GM21526 (cell line): Measurements from ENCODE around the gene PRDX3.
"Not testable (repeated sequence)": the region's sequence is repeated elsewhere in the genome, so short reads cannot be mapped to it uniquely, and the experiment has no call there.

ENCODE experiments used
- ATAC-seq: cut with Tn5 transposase; IDR thresholded peaks from one replicate; pipeline ENCODE4 v1.9.1; 2021; ENCODE audit warnings: moderate library complexity; ENCODE audit not compliant: unreplicated experiment, low FRiP score

Gene PRDX3

DNA sequence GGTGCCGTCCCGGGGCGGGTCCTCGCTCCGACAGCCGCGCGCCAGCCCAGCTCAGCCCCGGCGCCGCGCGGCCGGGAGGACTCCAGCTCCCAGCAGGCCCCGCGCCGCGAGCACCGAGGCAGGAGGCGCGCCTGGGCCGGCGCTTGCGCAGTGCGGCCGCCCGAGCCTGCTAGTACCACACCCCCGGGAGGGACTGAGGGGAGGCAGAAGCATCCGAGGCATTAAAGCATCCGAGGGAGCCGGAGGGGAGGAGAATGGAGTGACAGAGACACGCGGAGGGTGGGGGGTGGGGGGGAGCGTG, 28.7 kb upstream of the PRDX3 start, which contains the start of gene GRK5:
Gene GRK5, plus strand, starts transcription at position 206 of the 301 bp plus-strand sequence. CDS start 347 bp downstream, outside the sequence.
- peak; percentile 68 for ATAC-seq

- ATAC-seq = peak; percentile 48
Measured at GRCh38 chr10:119206603-119207365, 28.2 kb upstream of the PRDX3 start.

- peak; percentile 16 for ATAC-seq
Measured at GRCh38 chr10:119205894-119206602, 27.4 kb upstream of the PRDX3 start.

- no peak for ATAC-seq
Measured at GRCh38 chr10:119203006-119203405, 24.4 kb upstream of the PRDX3 start.

DNA sequence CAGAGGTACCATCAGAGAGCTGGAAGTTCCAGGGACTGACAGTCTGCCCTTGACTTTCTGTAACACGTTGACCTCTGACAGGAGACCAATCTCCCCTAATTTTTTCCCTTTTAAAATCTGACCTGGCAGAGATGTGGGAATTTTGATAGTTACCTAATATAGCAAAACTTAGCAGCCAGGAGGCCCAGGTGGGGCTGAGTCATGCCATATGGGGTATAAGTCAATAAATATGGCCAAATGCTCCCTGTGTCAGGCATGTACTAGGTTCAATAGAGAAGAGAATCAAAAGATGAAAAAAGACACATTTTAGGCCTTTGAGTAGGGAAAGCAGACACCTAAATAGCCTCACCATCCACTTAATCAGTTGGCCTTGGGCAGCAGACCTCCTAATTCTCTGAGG, 22.6 kb upstream of the PRDX3 start:
- ATAC-seq = no peak

GRCh38 chr10:119199231-119199992, 20.8 kb upstream of the PRDX3 start:
- ATAC-seq = peak; percentile 58

- no peak for ATAC-seq
Measured at GRCh38 chr10:119198438-119198837, 19.8 kb upstream of the PRDX3 start.

DNA sequence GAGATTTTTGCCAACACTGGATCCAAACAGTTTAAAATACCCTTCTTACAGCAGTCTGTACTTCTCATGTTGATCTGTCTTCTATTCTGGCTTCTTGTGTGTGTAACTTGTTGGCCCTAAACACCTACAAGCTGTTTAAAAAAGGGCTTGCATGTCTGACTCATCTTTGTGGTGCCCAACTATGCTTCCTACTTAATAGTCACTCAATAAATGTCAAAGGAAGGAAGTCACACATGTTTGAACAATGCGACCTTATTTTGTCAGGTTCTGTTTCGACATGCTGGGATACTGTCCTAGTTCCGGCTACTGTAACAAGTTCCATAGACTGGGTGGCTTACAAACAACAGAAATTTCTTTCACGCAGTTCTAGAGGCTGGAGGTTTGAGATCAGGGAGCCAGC, 19.3 kb upstream of the PRDX3 start:
- ATAC-seq = no peak

- ATAC-seq = no peak
Measured at GRCh38 chr10:119191881-119192280, 13.3 kb upstream of the PRDX3 start.

DNA sequence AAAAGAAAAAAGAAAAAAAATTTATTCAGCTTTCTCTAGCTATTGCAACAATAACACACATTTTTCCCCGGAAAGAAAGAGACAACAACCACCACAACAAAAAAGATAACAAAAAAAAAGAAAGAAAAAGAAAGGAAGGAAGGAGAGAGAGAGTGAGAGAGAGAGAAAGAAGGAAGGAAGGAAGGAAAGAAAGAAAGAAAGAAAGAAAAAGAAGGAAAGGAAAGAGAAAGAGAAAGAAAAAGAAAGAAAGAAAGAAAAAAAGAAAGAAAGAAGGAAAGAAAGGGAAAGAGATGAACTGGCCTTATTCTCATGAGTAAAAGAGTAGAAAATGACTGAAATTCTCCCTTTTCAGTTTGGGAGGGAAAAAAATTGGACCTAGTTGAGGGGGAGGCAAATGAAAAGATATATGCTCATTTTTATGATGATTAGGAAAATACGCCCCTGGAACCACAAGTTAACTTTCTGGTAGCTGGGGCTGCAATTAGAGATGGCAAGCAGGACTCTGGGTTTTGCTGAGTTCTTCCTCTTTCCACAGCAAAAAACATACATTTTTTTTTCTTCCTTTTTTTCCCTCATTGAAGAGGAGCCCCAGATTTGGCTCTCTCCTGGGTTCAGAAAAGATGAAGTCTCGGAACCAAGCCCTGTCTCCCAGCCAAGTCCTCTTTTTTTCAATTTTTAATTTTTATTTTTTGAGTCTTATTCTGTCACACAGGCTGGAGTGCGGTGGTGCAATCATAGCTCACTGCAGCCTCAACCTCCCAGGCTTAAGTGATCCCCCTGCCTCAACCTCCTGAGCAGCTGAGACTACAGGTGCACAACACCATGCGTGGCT, 12.6 kb upstream of the PRDX3 start:
- ATAC-seq = no peak

- ATAC-seq = no peak
Measured at GRCh38 chr10:119190353-119190752, 11.7 kb upstream of the PRDX3 start.

DNA sequence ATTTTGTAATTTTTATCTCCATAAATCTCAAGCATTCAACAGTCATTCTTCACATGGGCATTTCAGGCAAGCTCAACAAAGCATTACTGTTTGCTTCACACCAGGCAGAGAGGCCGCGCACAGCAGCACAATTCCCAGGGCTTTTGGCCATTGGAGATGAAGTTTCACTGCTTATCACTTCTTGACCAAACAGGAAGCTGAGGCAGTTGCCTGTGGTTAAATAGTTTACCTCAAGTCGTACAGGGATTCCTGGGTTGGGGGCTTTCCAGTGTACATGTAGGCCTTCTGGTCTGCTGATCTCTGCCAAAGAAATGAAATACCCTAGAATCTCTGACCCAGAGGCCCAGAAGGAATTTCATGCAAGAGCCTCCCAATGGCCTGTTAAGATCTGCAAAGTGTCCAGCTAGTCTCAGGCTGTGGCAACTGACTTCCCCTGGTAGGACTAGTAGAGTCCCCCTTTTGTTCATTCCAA, 11.2 kb upstream of the PRDX3 start:
- ATAC-seq = no peak

- no peak for ATAC-seq
Measured at GRCh38 chr10:119183664-119184412, 5.2 kb upstream of the PRDX3 start.

- not testable (repeated sequence) for ATAC-seq
Measured at GRCh38 chr10:119180850-119181400, 2.3 kb upstream of the PRDX3 start.

DNA sequence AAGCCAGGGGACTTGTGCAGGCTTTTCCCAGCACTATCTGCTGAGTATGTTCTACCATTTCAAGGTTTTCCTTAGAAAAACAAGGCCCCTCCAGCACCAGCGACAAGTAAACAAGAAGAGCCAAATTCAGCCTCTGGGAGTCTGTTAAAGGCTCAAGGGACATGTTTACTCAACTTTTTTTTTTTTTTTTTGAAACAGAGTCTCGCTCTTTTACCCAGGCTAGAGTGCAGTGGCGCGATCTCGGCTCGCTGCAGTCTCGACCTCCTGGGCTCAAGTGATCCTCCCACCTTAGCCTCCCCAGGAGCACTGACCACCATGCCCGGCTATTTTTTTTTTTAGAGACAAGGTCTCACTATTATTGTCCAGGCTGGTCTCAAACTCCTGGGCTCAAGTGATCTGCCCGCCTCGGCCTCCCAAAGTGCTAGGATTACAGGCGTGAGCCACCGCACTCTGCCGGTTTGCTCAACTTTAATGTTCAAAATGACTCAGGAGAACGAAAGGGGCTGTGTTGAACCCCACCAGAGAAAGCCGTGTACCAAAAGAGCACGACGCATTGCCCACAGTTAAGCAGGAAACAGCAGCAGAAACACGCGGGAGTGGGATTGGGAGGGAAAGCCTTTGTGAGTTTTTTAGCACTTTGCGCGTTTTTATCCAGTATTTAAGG, 772 bp downstream of the PRDX3 start:
- peak; percentile 28 for ATAC-seq

GRCh38 chr10:119176166-119176565, 2.4 kb downstream of the PRDX3 start:
- ATAC-seq = no peak

DNA sequence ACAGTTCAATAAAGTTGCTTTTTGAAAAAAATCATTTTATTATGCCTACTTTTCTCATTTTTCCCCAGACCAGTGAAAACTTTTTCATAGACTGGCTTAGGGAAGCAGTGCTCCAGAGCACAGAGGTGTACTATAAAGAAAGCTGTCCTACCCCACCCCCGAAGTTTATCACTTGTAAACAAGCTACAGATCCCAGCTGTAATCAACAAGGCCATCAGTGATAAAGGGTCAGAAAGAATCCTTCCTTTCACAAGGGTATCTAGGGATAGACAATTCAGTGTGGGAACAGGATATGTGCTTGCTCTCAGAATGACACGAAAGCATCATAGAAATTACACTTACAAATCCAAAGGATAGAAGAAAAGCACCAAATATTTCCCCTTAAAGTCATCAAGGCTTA, 4.5 kb downstream of the PRDX3 start:
- ATAC-seq = no peak

- no peak for ATAC-seq
Measured at GRCh38 chr10:119167041-119167440, 11.6 kb downstream of the PRDX3 start.

DNA sequence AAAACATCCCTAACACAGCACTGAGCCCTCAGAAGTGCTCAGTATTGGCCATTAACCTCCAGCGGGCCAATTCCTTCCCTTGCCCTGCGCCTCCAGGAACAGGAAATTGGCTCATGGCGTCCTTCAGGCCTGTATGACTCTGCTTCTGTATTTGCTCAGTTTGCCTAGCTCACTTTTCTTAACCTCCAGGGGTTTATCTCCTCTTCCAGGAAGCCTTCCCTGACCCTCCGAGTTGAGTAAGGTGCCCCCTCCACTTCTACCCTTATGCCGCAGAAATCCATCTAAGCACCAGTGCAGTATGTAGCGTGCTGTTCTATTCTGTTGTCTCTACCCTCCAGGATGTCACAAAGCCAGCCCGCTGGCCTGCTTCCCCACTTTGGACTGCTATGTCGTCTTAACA, 12.0 kb downstream of the PRDX3 start:
- no peak for ATAC-seq
